ENCODE results near the gene SCN8A. TPM values are rescaled to one million over a fixed set of nuclear protein-coding genes. Genes with fewer than 3 reads are reported as not detected.

The SCN8A gene
- total and polyA plus RNA-seq, 2 experiments from 2014 or later, result 4.6 to 23.9 TPM

GRCh38 chr12:51774933-51775332, 183.9 kb downstream of the SCN8A start:
- H3F3A ChIP-seq (replicated peaks; ENCODE audit: low read depth), result no peaks in the 10 kb centered on the region; the same call in 1 of the 2 replicates
- H3K4me2 ChIP-seq, result no peak overlapping the region
- Mint-ChIP-seq H3K27me3 (ENCODE audit: insufficient read depth, low read depth, poor library complexity) (no peaks in the 10 kb centered on the region), H3K4me3 (no peak overlapping the region), H3K4me1 (no peaks in the 10 kb centered on the region), H3K36me3 (ENCODE audit: low read depth) (peaks cover 42% of the 10 kb centered on the region), H3K27ac (no peak overlapping the region), H3K9me3 (no peaks in the 10 kb centered on the region; the same call in 2 of the 3 replicates)
- no peak overlapping the region for H3K27ac ChIP-seq (ENCODE audit: low read depth)
- no peaks in the 10 kb centered on the region for H3K27me3 ChIP-seq (ENCODE audit: insufficient read depth)
- H3K4me1 ChIP-seq (ENCODE audit: insufficient read depth), result no peaks in the 10 kb centered on the region
- DNase-seq (ENCODE audit: low spot score) (no peak), ATAC-seq (no peak)
- H4K20me1 ChIP-seq (replicated peaks; ENCODE audit: insufficient read depth), result no peaks in the 10 kb centered on the region
- H3K9me2 ChIP-seq (ENCODE audit: insufficient read depth), result no peaks in the 10 kb centered on the region
- TF ChIP-seq JUNB (IDR thresholded peaks at IDR 0.05; ENCODE audit: unreplicated experiment) (no peak), ZNF462 (CRISPR knock-in tag; IDR thresholded peaks at IDR 0.05) (no peak), EZH2 (IDR thresholded peaks at IDR 0.05; ENCODE audit: low read depth, unreplicated experiment) (no peak), REST (IDR thresholded peaks at IDR 0.05; ENCODE audit: unreplicated experiment) (no peak), EZH2phosphoT487 (IDR thresholded peaks at IDR 0.05; ENCODE audit: unreplicated experiment) (no peak), CTCF (conservative IDR thresholded peaks at IDR 0.05; ENCODE audit: low read depth in 2 of 2) (no peak), CREB1 (CRISPR knock-in tag; IDR thresholded peaks at IDR 0.05; ENCODE audit: low read depth) (no peak), ETS1 (IDR thresholded peaks at IDR 0.05) (no peak), POLR2AphosphoS5 (IDR thresholded peaks at IDR 0.05; ENCODE audit: low read depth) (no peak), STAT1 (IDR thresholded peaks at IDR 0.05; ENCODE audit: unreplicated experiment) (no peak), ZNF331 (CRISPR knock-in tag; IDR thresholded peaks at IDR 0.05; ENCODE audit: low read depth) (no peak), ZNF114 (CRISPR knock-in tag; IDR thresholded peaks at IDR 0.05) (no peak), NANOG (IDR thresholded peaks at IDR 0.05; ENCODE audit: borderline replicate concordance) (no peak)
- H2AFZ ChIP-seq, result no peak overlapping the region
- H3K36me3 ChIP-seq (ENCODE audit: insufficient read depth), result peaks cover 5% of the 10 kb centered on the region
- H3K4me3 ChIP-seq, result no peak overlapping the region
- no peaks in the 10 kb centered on the region for H3K79me2 ChIP-seq (replicated peaks; ENCODE audit: insufficient read depth)

Measured in GM23338 (cell line).